ENCODE measurements around the gene ADGRV1.

Gene ADGRV1

GRCh38 chr5:90894866-90895420, 336.3 kb downstream of the ADGRV1 start:
- TF ChIP-seq CTCF (IDR thresholded peaks at IDR 0.05; ENCODE audit: low read depth, low read length, missing control alignments): no peak
- H3K4me3 ChIP-seq (ENCODE audit: low read depth, low read length): no peak overlapping the region
- DNase-seq (ENCODE audit: low read depth): no peak

GRCh38 chr5:90897618-90898017, 339.0 kb downstream of the ADGRV1 start:
- TF ChIP-seq CTCF (IDR thresholded peaks at IDR 0.05; ENCODE audit: low read depth, low read length, missing control alignments): no peak
- DNase-seq (ENCODE audit: low read depth): no peak
- H3K4me3 ChIP-seq (ENCODE audit: low read depth, low read length): no peak overlapping the region

GRCh38 chr5:90898326-90899013, 339.9 kb downstream of the ADGRV1 start:
- no peak for DNase-seq (ENCODE audit: low read depth)
- H3K4me3 ChIP-seq (ENCODE audit: low read depth, low read length): no peak overlapping the region
- no peak for TF ChIP-seq CTCF (IDR thresholded peaks at IDR 0.05; ENCODE audit: low read depth, low read length, missing control alignments)

GRCh38 chr5:90899014-90899604, 340.5 kb downstream of the ADGRV1 start:
- DNase-seq (ENCODE audit: low read depth): no peak
- no peak for TF ChIP-seq CTCF (IDR thresholded peaks at IDR 0.05; ENCODE audit: low read depth, low read length, missing control alignments)
- no peak overlapping the region for H3K4me3 ChIP-seq (ENCODE audit: low read depth, low read length)

- TF ChIP-seq CTCF (IDR thresholded peaks at IDR 0.05; ENCODE audit: low read depth, low read length, missing control alignments): no peak
- DNase-seq (ENCODE audit: low read depth): no peak
- no peak overlapping the region for H3K4me3 ChIP-seq (ENCODE audit: low read depth, low read length)
Measured at GRCh38 chr5:90901261-90901660, 342.7 kb downstream of the ADGRV1 start.

GRCh38 chr5:90902170-90902569, 343.6 kb downstream of the ADGRV1 start:
- no peak for DNase-seq (ENCODE audit: low read depth)
- no peak for TF ChIP-seq CTCF (IDR thresholded peaks at IDR 0.05; ENCODE audit: low read depth, low read length, missing control alignments)
- H3K4me3 ChIP-seq (ENCODE audit: low read depth, low read length): no peak overlapping the region

Data from GM12864 (cell line).